GM18858 (cell line): ENCODE measurements around the gene SRGAP2B.
"Not testable (repeated sequence)": the region's sequence is repeated elsewhere in the genome, so short reads cannot be mapped to it uniquely, and the experiment has no call there.

ENCODE experiments used
- ATAC-seq: cut with Tn5 transposase; IDR thresholded peaks from one replicate; pipeline ENCODE4 v1.9.1; 2021; ENCODE audit not compliant: unreplicated experiment

Gene SRGAP2B

DNA sequence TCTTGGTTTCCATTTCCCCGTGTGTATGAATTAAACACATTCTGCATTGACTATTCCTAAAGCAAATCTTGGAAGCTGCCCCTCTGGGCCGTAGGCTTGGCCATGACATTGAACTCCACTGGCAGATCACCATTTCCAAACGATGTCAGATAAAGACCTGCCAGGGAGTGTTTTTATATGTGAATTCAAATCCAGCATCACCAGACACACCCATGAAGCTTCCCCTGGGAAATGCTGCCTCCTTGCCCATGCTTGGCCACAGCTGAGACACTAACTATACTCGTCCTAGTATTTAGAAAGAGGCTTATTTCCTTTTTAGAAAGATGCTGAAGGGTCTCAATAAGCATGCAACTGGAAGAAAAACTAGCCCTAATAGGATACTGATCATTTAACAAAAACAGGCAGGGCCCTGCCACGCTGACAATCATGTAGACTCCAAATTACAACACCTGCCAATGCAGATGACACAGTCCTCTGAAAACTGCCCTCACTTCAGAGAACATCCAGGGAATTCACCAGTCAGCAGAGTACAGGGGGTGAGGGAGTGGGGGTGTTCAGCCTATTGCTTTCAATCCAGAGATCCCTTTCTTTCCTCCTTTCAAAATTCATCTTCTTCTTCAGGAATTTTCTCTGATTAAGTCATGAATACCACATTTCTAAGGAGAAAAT lies 94.9 kb downstream of the SRGAP2B start:
- not testable (repeated sequence) for ATAC-seq

DNA sequence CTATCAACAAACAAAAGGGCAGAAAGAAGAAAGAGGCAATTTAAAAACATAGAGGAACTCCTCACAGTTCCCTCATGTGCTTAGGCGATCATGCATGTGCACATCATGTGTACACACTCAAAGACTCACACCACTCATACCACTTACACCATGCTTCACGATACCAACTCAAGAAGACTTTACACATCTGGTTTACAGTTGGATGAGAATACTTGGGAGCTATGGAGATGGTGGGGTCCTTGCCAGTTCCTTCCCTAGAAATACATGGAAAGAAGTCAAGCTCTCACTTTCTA lies 96.2 kb downstream of the SRGAP2B start:
- ATAC-seq: not testable (repeated sequence)

DNA sequence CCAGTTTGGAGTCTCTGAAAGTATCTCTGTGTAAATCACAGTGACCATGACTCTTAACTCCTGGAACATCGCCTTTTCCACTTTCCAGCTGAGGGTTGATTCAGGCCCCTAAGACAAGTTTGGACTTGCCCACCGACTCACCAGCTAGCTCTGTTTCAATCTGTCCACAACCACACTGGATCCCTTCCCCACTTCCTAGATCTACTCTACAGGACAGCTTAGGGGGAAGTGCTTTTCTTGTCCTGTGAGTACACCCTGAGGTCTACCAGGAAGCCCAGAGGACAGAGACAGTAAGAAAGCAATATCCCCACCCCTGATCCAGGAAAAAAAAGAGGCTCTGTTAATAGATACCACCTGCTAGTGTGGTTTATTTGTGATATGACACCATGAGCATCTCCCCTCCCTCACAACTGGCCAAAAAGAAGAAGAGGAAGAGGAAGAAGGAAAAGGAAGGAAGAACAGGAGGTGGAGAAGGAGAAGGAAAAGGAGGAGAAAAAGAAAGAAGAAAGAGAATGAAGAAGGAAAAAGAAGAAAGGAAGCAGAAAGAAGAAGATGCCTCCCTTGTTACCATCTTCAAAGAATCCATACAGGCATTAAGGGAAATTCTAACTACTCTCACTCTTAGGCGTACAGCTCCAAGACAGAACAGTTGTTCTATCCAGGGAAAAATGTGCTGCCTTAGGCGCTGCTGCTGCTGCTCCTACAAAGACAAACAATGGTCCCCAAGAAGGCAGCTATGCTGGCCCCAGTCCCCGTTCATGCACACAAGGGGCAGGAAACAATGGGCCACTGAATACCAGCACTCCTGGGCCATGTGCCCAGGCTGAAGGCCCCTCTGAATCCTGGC lies 96.8 kb downstream of the SRGAP2B start:
- ATAC-seq: not testable (repeated sequence)

DNA sequence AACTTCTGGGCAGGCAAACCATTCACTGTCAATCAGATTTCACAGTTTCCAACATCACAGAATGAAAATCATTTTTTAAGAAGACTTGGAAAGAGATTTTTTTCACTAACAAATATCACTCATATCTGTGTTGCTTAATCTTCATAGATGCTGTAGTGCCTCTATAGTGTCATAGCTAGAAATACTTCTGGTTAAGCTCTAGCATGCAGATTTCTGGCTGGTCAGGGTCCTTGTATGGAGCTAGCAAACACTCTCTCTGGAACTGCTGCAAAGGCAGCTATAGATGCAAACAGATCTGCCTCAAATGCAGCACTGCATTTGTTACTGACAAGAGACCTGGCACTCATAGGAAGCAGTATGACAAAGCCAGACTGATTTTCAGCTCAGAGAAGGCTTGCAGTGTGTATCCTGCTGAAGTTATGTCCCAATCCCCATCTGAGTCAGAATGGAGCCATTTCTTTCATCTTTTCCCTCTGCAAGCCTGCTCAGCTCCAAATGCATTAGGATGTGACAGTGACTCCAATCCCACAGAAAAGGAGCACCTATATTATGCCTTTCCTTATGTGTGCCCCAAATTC lies 99.2 kb downstream of the SRGAP2B start:
- not testable (repeated sequence) for ATAC-seq

DNA sequence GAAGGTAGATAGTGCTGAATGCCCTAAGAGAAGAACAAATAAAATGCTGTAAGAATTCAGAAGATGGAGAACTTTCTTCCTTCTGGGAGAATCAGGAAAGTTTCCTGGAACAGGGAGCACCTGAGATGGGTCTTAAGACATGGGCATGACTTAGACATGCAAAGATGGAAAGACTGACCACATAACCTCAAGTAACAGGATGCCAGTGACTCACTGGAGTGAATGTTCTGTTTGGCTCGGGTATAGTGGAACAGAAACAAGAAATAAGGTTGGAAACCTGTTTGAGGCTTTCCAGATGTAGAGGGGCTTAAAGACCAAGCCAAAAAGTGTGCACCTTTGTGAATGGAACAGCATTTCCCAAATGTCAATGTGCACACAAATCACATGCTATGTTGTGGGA lies 102.2 kb downstream of the SRGAP2B start:
- ATAC-seq: not testable (repeated sequence)

DNA sequence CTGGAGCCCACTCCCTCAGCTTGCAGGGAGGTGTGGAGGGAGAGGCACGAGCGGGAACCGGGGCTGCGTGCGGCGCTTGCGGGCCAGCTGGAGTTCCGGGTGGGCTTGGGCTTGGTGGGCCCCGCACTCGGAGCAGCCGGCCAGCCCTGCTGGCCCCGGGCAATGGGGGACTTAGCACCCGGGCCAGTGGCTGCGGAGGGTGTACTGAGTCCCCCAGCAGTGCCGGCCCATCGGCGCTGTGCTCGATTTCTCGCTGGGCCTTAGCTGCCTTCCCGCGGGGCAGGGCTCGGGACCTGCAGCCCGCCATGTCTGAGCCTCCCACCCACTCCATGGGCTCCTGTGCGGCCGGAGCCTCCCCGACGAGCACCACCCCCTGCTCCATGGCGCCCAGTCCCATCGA lies 104.5 kb downstream of the SRGAP2B start:
- ATAC-seq: not testable (repeated sequence)

DNA sequence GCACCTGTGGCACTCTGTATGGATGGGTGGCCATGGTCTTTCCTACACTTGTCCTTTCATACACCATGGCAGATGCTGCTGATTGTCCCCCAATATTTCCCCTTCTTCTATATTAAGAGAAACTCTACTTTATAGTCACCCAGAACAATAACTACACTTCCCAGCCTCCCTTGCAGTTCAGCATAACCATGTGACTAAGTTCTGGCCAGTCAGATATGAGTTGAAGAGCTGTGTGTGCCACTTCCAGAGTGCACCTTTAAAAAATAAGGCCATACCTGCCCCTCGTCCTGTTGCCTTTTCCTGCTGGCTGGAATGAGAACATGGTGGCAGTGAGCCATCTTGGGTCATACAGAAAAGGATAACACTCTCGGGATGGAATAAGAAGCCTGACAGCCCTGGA lies 108.0 kb downstream of the SRGAP2B start:
- ATAC-seq: not testable (repeated sequence)

DNA sequence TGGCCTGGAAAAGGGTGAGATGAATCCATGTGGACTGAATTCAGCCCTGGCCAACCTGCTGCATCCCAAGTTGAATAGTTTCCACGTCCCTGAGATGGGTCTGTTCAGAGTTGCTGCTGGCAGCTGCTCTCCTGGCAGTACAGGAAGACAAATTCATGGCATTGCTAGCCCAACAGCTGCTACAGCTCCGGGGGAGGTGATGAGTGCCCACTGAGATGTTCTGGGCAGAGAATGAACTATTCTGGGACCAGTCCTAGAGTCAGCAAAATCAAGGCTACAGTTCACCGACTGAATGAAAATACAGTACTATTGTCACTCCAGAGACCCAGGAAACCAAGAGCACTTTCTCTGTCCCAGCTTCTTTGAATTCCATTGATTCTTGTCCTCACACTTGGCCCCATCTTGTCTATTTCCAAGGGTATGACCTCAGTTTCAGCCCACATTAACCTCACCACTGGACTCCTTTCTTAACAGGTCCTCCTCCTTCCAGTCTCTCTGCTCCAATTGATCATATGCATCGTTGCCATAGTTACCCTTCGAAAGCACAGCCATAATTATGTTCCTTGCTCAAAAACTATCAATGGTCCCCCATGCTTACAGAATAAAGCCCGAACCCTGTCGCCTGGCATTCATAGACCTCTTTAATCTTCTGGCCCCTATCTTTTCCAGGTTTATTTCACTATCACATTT lies 108.8 kb downstream of the SRGAP2B start:
- ATAC-seq: not testable (repeated sequence)

DNA sequence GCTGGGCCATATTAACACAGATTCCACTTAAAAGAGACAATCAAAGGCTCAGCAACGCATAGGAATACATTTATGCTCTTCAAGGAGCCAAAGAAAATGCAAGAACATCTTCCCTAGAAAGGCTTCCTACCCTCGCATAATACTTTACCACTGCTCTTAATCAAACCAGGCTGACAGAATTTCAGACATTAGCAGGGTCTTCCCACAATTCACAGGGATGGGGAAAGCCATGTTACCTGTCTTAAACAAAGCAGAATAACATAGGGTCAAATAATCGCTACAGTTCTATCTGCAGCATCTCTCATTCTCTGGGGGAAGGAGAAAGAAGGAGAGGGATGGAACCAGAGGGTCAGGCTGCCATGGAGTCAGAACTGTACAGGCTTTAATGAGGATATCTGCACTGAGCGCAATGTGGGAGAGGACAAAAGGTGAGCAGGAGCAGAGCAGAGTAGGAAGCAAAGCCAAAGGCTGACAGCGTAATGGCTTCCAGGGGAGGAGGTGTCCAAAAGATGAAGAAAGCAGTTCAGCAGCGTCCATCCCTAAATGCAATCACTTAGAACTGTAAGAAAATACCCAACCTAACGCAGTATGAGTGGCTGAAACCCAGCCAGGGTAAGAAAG lies 109.5 kb downstream of the SRGAP2B start:
- not testable (repeated sequence) for ATAC-seq

DNA sequence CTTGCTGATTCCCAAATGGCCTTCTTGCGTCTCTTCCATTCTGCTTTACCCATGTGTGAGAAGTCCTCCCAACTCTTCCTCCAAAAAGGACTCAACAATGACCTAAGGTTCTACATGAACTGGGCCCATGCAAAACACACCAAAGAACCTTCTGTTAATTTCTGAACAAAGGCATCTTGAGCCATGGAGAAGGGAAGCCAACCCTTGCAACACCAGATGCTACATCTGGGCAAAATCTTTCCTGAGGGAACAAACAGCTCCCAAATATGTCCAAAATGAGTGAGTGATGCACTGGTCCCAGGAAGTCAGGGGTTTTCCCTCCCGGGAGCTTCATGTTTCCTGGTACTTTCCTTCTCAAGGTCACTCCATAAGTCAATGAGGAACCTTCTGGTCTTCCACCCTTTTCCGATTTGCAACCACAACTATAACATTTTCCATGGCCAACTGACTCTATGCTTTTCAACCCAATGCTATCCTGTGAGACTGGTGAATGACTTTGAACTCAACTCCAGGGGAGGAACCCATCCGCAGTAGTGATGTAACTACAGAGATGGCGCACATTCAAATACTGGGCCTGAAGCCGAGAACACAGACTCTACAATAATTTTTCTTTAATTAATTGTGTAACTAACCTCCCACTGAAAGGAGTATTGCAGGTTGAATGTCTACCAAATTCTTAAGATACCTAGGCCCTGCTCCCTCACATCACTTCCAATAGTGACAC lies 112.2 kb downstream of the SRGAP2B start:
- ATAC-seq: not testable (repeated sequence)

DNA sequence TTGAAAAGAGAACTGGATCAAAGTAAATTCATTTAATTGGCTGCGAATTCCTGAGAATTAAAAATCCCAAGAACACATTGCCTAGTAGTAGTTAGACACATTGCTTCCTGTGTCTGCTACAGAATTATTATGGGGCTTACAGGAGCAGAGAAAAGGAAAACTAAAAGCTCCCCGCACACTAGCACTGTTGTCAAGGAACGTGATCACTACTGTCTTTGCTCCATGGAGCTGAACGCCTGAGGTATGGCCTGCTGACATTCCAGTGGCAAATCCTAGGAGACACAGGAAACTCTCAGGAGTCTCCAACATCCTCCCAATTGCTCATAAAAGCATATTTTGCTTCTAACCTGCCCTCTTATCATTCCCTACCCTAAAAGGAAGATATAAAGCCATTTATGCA lies 114.0 kb downstream of the SRGAP2B start:
- ATAC-seq: not testable (repeated sequence)

DNA sequence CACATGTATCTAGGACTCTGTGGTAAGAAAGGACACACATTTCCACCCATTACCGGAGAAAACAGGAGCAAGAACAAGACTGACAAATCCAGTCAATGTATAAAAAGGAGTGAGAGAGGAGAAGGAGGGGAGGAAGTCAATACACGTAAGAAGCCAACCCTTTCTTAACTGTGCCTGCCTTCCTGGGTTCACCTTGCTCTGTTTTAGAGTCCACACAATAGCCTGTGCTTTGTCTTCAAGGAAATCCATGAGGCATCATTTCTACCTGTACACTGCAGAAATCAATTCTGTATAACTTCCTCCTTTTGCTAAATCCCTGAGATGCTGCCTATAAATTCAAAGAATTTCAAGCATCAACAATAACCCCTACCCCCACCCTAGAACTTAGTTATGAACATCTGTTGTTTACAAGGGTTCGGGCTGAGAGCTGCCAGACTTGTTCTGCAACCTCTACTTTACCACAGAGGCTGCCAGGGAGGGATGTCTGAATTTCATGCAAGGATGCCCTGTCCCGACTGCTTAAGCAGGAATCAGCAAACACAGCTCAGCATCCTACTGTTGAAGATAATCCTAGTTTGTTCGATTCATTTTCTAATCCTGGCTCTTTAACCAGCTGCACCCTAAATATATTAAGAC lies 115.0 kb downstream of the SRGAP2B start:
- ATAC-seq: not testable (repeated sequence)

DNA sequence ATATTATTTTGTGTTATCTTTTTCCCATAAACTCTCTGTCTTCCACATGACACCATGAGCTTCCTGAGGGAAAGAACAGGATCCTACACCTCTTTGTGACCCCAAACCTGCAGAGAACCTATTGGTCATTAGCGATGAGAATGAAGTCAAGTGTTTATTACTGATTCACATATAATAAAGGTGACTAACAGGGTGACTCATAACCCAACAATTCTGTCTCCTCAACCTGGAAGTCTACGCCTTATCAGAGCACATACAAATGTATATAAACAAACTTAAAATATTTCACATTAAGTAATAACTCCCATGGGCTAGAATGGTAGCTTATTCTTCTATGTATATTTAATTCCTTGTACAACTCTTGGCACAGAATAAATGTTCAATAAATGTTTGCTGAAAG lies 117.3 kb downstream of the SRGAP2B start:
- not testable (repeated sequence) for ATAC-seq

DNA sequence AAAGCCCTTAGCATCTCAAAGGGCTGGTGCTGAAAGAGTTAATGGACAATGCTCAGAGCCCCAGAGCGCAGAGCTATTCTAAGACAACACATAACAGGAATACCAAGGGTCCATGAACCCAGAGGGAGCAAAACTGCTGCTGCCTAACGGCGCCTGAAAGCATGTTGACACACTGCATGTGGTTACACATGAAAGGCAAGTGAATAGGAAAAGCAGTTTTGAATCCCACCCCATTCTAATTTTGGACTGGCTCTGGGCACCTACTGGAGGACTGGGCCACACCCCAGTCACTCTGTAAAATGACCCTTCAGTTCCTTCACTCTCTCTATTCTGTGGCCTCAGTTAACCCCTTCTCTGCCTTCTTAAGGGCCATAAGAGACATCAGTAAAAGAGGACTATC lies 123.2 kb downstream of the SRGAP2B start:
- not testable (repeated sequence) for ATAC-seq

DNA sequence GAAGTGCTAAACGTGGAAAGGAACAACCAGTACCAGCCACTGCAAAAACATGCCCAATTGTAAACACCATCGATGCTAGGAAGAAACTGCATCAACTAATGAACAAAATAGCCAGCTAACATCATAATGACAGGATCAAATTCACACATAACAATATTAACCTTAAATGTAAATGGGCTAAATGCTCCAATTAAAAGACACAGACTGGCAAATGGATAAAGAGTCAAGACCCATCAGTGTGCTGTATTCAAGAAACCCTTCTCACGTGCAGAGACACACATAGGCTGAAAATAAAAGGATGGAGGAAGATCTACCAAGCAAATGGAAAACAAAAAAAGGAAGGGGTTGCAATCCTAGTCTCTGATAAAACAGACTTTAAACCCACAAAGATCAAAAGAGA lies 128.6 kb downstream of the SRGAP2B start:
- not testable (repeated sequence) for ATAC-seq

DNA sequence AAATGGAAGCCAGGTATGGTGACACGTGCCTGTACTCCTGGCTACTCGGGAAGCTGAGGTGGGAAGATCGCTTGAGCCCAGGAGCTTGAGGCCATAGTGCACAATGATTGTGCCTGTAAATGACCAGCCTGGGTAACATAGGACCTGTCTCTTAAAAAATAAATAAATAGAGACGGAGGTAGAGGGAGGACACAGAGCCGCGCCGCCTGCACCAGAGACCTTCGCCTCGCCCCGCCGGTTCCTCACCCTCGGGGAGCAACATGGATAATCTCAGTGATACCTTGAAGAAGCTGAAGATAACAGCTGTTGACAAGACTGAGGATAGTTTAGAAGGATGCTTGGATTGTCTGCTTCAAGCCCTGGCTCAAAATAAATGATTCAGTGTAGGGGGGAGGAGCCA lies 130.4 kb downstream of the SRGAP2B start:
- not testable (repeated sequence) for ATAC-seq

DNA sequence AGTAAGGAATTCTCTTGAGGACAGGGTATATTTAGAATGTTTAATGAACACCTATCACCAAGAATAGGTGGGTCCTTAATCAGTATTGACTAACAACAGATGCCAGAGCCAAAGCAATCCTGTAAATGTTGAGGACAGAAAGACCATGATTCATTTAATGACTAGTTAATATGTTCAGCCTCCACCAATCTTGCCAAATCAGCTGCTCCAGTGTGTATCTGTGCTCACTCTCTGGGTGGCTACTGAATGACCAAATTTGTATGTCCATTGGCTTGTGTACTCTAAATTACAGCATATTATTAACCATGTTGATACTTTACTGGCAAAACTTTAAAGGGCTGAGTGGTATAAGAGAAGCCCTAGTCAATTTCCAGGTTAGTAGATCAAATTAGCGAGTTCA lies 130.9 kb downstream of the SRGAP2B start:
- ATAC-seq: not testable (repeated sequence)

DNA sequence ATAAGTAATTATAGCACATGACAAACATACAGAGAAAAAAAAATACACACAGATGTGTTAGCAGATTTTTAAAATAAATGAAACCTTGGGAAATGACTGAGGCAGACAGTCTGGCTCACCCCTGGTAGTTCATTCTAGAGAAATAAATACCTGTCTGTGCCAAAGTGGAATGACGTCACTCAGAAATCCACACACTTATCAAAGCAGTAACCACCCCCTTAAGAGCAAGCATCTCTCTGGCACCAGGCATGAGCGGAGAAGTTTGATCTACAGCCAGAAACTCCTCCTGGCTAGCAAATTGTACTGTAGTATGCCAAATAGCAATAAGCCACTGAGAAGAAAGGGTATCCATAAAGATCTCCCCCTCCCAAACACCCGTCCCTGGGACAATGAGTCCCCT lies 131.6 kb downstream of the SRGAP2B start:
- ATAC-seq: not testable (repeated sequence)

DNA sequence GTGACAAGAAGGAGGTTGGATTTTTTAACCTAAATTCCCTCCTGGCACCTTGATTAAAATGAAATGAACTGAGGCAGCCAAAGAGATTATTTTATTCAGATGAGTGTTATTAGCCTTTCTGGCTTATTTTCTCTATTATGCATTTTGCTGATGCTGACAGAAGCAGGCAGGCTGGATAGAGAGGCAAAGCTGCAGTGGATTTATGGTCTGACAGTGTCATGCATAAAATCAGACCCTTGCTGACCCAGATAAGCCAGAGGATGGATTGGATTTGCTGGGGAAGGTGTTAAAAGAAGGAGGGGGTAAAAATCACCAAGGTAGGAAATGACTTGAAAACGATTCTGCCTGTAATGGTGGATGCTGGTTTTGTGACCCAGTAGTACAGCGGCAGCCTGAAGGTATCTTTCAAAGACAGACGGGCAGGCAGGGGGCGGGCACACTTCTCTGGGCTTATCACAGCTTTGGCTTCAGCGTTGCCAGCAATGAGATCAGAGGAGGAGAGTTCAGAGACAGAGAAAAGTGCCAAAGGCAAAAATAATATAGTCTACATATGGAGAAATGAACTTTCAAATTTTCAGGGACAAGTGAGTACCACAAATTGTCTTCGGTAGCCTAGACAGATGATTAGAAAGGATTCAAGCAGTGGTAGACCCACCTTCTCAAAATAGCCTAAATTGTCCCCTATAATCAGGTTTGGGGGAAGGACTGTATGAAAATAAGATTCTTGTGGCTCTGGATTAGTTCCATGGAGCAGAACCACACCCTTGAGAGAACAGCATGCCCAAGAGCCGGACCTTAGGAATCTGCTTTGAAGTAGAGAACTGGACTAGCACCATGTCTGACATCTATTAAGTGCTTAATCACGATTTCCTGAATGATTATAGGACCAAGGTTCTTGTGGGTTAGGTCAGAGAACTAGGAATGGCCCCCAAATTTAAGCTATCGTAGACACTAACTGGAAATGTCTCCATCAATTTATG lies 133.2 kb downstream of the SRGAP2B start:
- ATAC-seq: not testable (repeated sequence)
